Aortic smooth muscle cell (primary cell): ENCODE measurements around the gene KRTAP23-1. TPM values are rescaled to one million over a fixed set of nuclear protein-coding genes. Genes with fewer than 3 reads are reported as not detected.

Experiments
- total RNA-seq: library from RNA; depleted of rRNA; stranded (reverse); fragments of >200 nt; gene quantifications from 2 replicates; pipeline ENCODE4 v1.2.3, GENCODE V29; 2014

The KRTAP23-1 gene, protein sequence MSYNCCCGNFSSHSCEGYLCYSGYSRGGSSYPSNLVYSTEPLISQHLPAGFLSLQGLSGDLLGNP
- not detected in 2 replicates for total RNA-seq

DNA sequence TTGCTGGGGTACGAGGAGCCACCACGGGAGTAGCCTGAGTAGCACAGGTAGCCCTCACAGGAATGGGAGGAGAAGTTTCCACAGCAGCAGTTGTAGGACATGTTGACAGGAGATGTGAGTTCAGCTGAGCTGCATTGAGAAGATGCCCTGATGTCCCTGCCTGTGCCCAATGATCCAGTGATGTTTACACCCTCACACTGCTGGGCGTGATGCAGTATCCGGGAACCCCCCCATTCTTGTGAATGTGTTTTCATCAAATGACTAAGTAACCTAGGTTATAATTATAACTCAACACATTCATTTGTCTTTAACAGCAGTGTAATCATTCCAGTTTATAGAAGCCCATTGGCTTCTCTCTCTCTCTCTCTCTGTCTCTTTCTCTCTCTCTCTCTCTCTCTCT is at the start of gene KRTAP23-1:
Gene KRTAP23-1 (minus strand): TSS at position 101 of the 400 bp plus-strand sequence. CDS start 0 bp downstream, at position 101.

DNA sequence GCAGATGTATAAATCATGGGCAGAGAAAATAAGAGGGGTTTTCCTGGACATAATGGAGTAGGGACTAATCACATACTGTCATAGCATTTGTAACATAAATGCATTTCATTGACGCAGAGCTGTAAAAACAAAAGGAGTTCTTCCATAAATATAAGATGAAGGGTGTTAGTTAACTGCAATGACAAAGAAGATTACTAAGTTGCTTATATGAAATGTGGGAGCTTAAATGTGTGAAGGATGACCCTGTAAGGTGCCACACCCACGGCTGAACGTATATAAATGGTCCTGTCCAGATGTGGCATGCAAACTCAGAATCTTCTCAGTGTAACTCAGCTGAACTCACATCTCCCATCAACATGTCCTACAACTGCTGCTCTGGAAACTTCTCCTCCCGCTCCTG is 47.3 kb upstream of the KRTAP23-1 start, which contains the start of gene KRTAP13-1:
Gene KRTAP13-1 (plus strand): TSS at position 301 of the 400 bp plus-strand sequence. CDS start 56 bp downstream, at position 357.

DNA sequence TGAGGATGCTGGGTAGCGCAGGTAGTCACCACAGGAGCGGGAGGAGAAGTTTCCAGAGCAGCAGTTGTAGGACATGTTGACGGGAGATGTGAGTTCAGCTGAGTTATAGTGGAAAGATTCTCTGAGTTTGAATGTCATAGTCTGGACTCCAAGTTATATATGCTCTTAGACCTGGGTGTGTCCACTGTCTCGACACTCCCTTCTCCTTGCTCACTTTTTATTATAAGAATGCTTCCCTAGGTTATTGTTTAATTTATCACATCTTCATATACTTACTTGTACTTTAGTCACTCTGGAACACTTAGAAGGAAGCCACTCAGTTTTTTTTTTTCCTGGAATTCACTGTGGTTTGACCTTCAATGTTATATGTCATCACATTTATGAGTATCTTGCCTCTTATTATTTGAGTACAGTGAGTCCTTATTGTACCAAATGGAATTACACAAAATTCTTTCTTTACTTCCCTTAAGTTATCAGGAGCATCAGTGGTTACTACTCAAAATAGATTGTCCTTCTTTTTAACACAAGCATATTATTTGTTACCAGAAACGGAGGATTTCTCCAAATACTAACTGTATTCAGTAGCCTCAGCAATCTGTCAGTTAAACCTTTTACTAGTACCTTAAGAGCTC is 23.8 kb upstream of the KRTAP23-1 start, which contains the start of gene KRTAP13-2:
Gene KRTAP13-2 (minus strand): TSS at position 133 of the 632 bp plus-strand sequence. CDS start 58 bp downstream, at position 75.

DNA sequence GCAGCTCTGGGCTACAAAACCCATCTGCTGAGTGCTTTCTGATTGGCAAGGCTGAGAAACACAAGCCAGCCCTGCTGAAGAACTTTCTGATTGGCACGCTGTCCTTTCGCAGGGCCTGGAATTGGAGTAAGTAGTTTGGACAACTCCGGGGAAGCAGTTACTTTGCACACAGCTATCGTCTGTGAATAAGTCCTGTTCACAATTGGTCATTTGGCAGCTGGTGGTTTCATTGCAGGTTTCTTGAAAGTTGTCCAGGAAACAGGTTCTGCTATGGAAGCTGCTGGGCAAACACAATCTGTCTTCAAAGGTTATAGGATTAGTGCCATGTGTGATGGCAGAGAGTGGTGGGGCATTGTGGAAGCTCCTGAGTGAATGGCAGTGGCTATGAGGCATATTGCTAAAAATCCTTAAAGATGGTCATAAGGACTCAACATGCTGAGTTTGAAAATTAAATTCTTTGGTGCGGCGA is 11.1 kb downstream of the KRTAP23-1 start, which contains the start of gene KRTAP27-1:
Gene KRTAP27-1 (minus strand): TSS at position 419 of the 469 bp plus-strand sequence. CDS start 26 bp downstream, at position 393.

DNA sequence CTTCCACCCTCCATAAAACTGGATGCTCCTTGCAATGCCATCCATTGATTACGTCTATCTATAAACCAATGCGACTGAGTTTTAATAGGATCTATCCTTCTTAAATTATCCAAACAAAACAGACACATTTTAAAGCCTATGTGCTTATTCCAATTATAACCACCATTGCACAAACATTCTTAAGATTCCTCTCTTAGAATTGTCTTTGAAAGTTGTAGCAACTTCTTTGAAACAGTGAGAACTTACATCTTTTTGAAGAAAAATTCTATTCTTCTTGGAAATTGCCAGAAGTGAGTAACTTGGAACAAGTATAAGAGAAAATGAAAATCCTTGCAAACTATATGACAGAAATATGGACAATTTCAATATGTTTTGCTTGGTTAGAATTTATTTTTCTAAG is 28.2 kb downstream of the KRTAP23-1 start, which contains the start of gene KRTAP26-1:
Gene KRTAP26-1 (minus strand): TSS at position 101 of the 400 bp plus-strand sequence. CDS start 280 bp downstream, outside the sequence.

Other genes starting within 250 kb of the KRTAP23-1 start
- not detected in 2 replicates for gene CLDN17, start 181.8 kb downstream of the KRTAP23-1 start, total RNA-seq
- gene CLDN8, start 132.5 kb downstream of the KRTAP23-1 start, total RNA-seq: not detected in 2 replicates
- not detected in 2 replicates for gene KRTAP24-1, start 65.7 kb downstream of the KRTAP23-1 start, total RNA-seq
- not detected in 2 replicates for gene KRTAP25-1, start 59.1 kb downstream of the KRTAP23-1 start, total RNA-seq
- not detected in 2 replicates for gene KRTAP26-1, start 28.3 kb downstream of the KRTAP23-1 start, total RNA-seq
- gene KRTAP27-1, start 10.9 kb downstream of the KRTAP23-1 start, total RNA-seq: not detected in 2 replicates
- not detected in 2 replicates for gene KRTAP13-2, start 23.7 kb upstream of the KRTAP23-1 start, total RNA-seq
- not detected in 2 replicates for gene KRTAP13-1, start 47.4 kb upstream of the KRTAP23-1 start, total RNA-seq
- not detected in 2 replicates for gene KRTAP13-3, start 77.3 kb upstream of the KRTAP23-1 start, total RNA-seq
- not detected in 2 replicates for gene KRTAP13-4, start 81.6 kb upstream of the KRTAP23-1 start, total RNA-seq
- not detected in 2 replicates for gene KRTAP15-1, start 91.7 kb upstream of the KRTAP23-1 start, total RNA-seq
- not detected in 2 replicates for gene KRTAP19-1, start 131.8 kb upstream of the KRTAP23-1 start, total RNA-seq
- gene KRTAP19-2, start 138.8 kb upstream of the KRTAP23-1 start, total RNA-seq: not detected in 2 replicates
- gene KRTAP19-3, start 143.4 kb upstream of the KRTAP23-1 start, total RNA-seq: not detected in 2 replicates
- not detected in 2 replicates for gene KRTAP19-4, start 148.6 kb upstream of the KRTAP23-1 start, total RNA-seq
- gene KRTAP19-5, start 153.5 kb upstream of the KRTAP23-1 start, total RNA-seq: not detected in 2 replicates
- not detected in 2 replicates for gene KRTAP19-6, start 193.3 kb upstream of the KRTAP23-1 start, total RNA-seq
- not detected in 2 replicates for gene KRTAP19-7, start 212.7 kb upstream of the KRTAP23-1 start, total RNA-seq
- gene KRTAP22-2, start 241.8 kb upstream of the KRTAP23-1 start, total RNA-seq: not detected in 2 replicates
- gene KRTAP6-3, start 243.8 kb upstream of the KRTAP23-1 start, total RNA-seq: not detected in 2 replicates